Measurements from ENCODE around the gene NCOA7. TPM values are rescaled to one million over a fixed set of nuclear protein-coding genes. Genes with fewer than 3 reads are reported as not detected.

The NCOA7 gene
- total and polyA plus RNA-seq, 10 of the 15 experiments (the other 5 are each of a cell fraction or from before 2014, with no cell fraction given) = 18.9 to 50.3 (median 34.2) TPM

- DNase-seq (ENCODE audit: low read depth, low spot score) (no peak), ATAC-seq (no peak), FAIRE-seq (no peak)
- 91% methylated on average over 6 of the region's 6 CpGs for WGBS (ENCODE audit: insufficient coverage, insufficient replicate concordance, low lambda C conversion rate, missing lambda C conversion rate)
- Histone ChIP-seq H3K27ac (ENCODE audit: control insufficient read depth, insufficient read depth) (no peak overlapping the region), H3K27me3 (replicated peaks in 1 of 2; ENCODE audit: control insufficient read depth in 2 of 2, insufficient read depth in 2 of 2, low read length in 1 of 2) (no peaks in the 10 kb centered on the region), H3K4me2 (ENCODE audit: control insufficient read depth, insufficient read depth) (no peak overlapping the region), H3K9ac (ENCODE audit: control insufficient read depth, insufficient read depth, low read length) (no peak overlapping the region), H3K9me3 (replicated peaks; ENCODE audit: control insufficient read depth, insufficient read depth, low read length) (no peaks in the 10 kb centered on the region), H4K20me1 (ENCODE audit: control insufficient read depth, insufficient read depth) (no peaks in the 10 kb centered on the region), H3K4me3 (no peak overlapping the region), H3K4me1 (ENCODE audit: control insufficient read depth, insufficient read depth, low read length) (no peaks in the 10 kb centered on the region), H2AFZ (ENCODE audit: control insufficient read depth, low read depth, low read length) (no peak overlapping the region), H3K36me3 (ENCODE audit: control insufficient read depth in 2 of 2, insufficient read depth in 2 of 2, low read length in 1 of 2) (peaks cover 0 to 3% of the 10 kb centered on the region in 2 experiments; a peak in 2 of 4 replicates), H3K79me2 (ENCODE audit: control insufficient read depth, insufficient read depth, low read length) (no peaks in the 10 kb centered on the region)
- intact Hi-C loops (cut with micrococcal nuclease; ENCODE audit: unreplicated experiment) (no loop called here), in situ Hi-C loops (cut with MboI) (no loop called here)
- ChIA-PET POLR2A (no interaction called here), RAD21 (ENCODE audit: unreplicated experiment) (no interaction called here), CTCF (no interaction called here), SMC1A (ENCODE audit: uncharacterized antibody, unreplicated experiment) (no interaction called here)
- no TSS peak for BruUV-seq (replicated peaks)
- TF ChIP-seq JUNB (IDR thresholded peaks at IDR 0.05) (no peak), FOXK2 (IDR thresholded peaks at IDR 0.05) (no peak), ZBTB33 (IDR thresholded peaks at IDR 0.05) (no peak), USF1 (IDR thresholded peaks at IDR 0.05; ENCODE audit: borderline replicate concordance, extremely low read length, insufficient read depth, low read depth, low read length) (no peak), USF2 (IDR thresholded peaks at IDR 0.05; ENCODE audit: borderline replicate concordance, low read depth, low read length) (no peak), NR2C2 (IDR thresholded peaks at IDR 0.05; ENCODE audit: borderline replicate concordance, control insufficient read depth, insufficient read length, low read depth) (no peak), ZBTB4 (CRISPR knock-in tag; IDR thresholded peaks at IDR 0.05) (no peak), ZBTB11 (CRISPR knock-in tag; IDR thresholded peaks at IDR 0.05) (no peak)
Measured at GRCh38 chr6:125869427-125869826, 78.7 kb downstream of the NCOA7 start.

Measured in GM12878 (cell line).